PFSK-1 (cell line): Measurements from ENCODE around the gene CCNDBP1. TPM values are rescaled to one million over a fixed set of nuclear protein-coding genes. Genes with fewer than 3 reads are reported as not detected.
A peak's percentile ranks its signal among the peaks of the same experiment; 100 is the strongest.

Experiments used
- FOXP2 ChIP-seq: optimal IDR thresholded peaks from 2 replicates; pipeline ENCODE3; 2011; ENCODE audit warnings: borderline replicate concordance, control low read depth, inconsistent platforms; ENCODE audit not compliant: insufficient read depth; ENCODE audit errors: extremely low read length, extremely low read depth
- POLR2AphosphoS5 ChIP-seq: IDR thresholded peaks from 2 replicates; pipeline ENCODE4 v1.6.1; 2012; ENCODE audit warnings: low read depth, mild to moderate bottlenecking, control low read depth, low read length, moderate library complexity
- REST ChIP-seq, 2 experiments: IDR thresholded peaks; 2 replicates each; pipeline versions ENCODE4 v1.6.1 to v1.8.0; 2011 to 2012; ENCODE audit warnings: low read depth in 2 of 2, low read length in 2 of 2, control low read depth in 1 of 2, inconsistent platforms in 1 of 2, mild to moderate bottlenecking in 1 of 2, moderate library complexity in 1 of 2; ENCODE audit not compliant: insufficient read depth in 1 of 2
- SIN3A ChIP-seq: IDR thresholded peaks from 2 replicates; pipeline ENCODE4 v1.6.1; 2012; ENCODE audit warnings: mild to moderate bottlenecking, low read length, moderate library complexity, borderline replicate concordance; ENCODE audit not compliant: insufficient read depth
- TAF1 ChIP-seq: IDR thresholded peaks from 2 replicates; pipeline ENCODE4 v1.6.1; 2012; ENCODE audit warnings: low read length, control low read depth, borderline replicate concordance; ENCODE audit not compliant: insufficient read depth
- polyA plus RNA-seq: library from polyadenylated mRNA; unstranded; fragments of >200 nt; gene quantifications from one replicate; pipeline ENCODE4 v1.2.1, GENCODE V29; 2012; ENCODE audit warnings: low read depth, missing spikeins; ENCODE audit not compliant: insufficient read length

Gene CCNDBP1
- 37.9 TPM for polyA plus RNA-seq

GRCh38 chr15:43185157-43186002 is at the start of gene CCNDBP1:
CCNDBP1 (plus strand) TSS chr15:43185403; CDS start chr15:43185499, 96 bp downstream.
- TF ChIP-seq SIN3A (peak; percentile 75; the same call in 1 of the 2 replicates), TAF1 (no peak), FOXP2 (peak; percentile 100), POLR2AphosphoS5 (peak; percentile 83)

GRCh38 chr15:43143203-43143941 is 41.8 kb upstream of the CCNDBP1 start:
- TF ChIP-seq FOXP2 (no peak), POLR2AphosphoS5 (no peak), TAF1 (no peak), SIN3A (no peak), REST (IDR thresholded peaks at IDR 0.05; ENCODE audit: insufficient read depth in 1 of 2, low read depth in 2 of 2, low read length in 2 of 2) (no peak)

- no peak for TF ChIP-seq FOXP2
- TF ChIP-seq TAF1, result no peak
- TF ChIP-seq REST (IDR thresholded peaks at IDR 0.05; ENCODE audit: insufficient read depth in 1 of 2, low read depth in 2 of 2, low read length in 2 of 2), result no peak
- TF ChIP-seq POLR2AphosphoS5, result no peak
- no peak for TF ChIP-seq SIN3A
Observed at GRCh38 chr15:43144512-43144911, 40.7 kb upstream of the CCNDBP1 start.

- no peak for TF ChIP-seq SIN3A
- no peak for TF ChIP-seq REST (IDR thresholded peaks at IDR 0.05; ENCODE audit: insufficient read depth in 1 of 2, low read depth in 2 of 2, low read length in 2 of 2)
- TF ChIP-seq TAF1, result no peak
- no peak for TF ChIP-seq POLR2AphosphoS5
- TF ChIP-seq FOXP2, result no peak
Observed at GRCh38 chr15:43146184-43146583, 39.0 kb upstream of the CCNDBP1 start.

- TF ChIP-seq TAF1 (no peak), POLR2AphosphoS5 (no peak), REST (IDR thresholded peaks at IDR 0.05; ENCODE audit: insufficient read depth in 1 of 2, low read depth in 2 of 2, low read length in 2 of 2) (no peak), FOXP2 (no peak), SIN3A (no peak)
Observed at GRCh38 chr15:43150191-43150929, 34.8 kb upstream of the CCNDBP1 start.
